ENCODE measurements around the gene MS4A6E.
A peak's percentile ranks its signal among the peaks of the same experiment; 100 is the strongest.
"Not testable (repeated sequence)": the region's sequence is repeated elsewhere in the genome, so short reads cannot be mapped to it uniquely, and the experiment has no call there.

The MS4A6E gene

GRCh38 chr11:60326955-60327354 lies at the start of gene MS4A6E:
TSS of gene MS4A6E (plus strand) at chr11:60327255. CDS start at chr11:60334896, 7,641 bp downstream.
- DNase-seq: no peak

GRCh38 chr11:60280412-60280811 lies 46.6 kb upstream of the MS4A6E start, which contains the start of gene MS4A4A:
TSS of gene MS4A4A (plus strand) at chr11:60280666. CDS start at chr11:60280676, 10 bp downstream.
- peak; percentile 95 for DNase-seq

- no peak for DNase-seq
Measured at GRCh38 chr11:60281485-60281884, 45.6 kb upstream of the MS4A6E start.

- DNase-seq: peak; percentile 49
Measured at GRCh38 chr11:60282286-60282685, 44.8 kb upstream of the MS4A6E start.

- not testable (repeated sequence) for DNase-seq
Measured at GRCh38 chr11:60285411-60286126, 41.5 kb upstream of the MS4A6E start.

- DNase-seq: peak; percentile 19
Measured at GRCh38 chr11:60288531-60288930, 38.5 kb upstream of the MS4A6E start.

GRCh38 chr11:60292145-60292544 lies 34.9 kb upstream of the MS4A6E start:
- DNase-seq: no peak

- peak; percentile 2 for DNase-seq
Measured at GRCh38 chr11:60301178-60301577, 25.9 kb upstream of the MS4A6E start.

- DNase-seq: not testable (repeated sequence)
Measured at GRCh38 chr11:60301884-60302283, 25.2 kb upstream of the MS4A6E start.

- no peak for DNase-seq
Measured at GRCh38 chr11:60303661-60304060, 23.4 kb upstream of the MS4A6E start.

GRCh38 chr11:60305906-60306619 lies 21.0 kb upstream of the MS4A6E start:
- DNase-seq: no peak

- DNase-seq: no peak
Measured at GRCh38 chr11:60307507-60308195, 19.4 kb upstream of the MS4A6E start.

- DNase-seq: peak; percentile 81
Measured at GRCh38 chr11:60310407-60310998, 16.6 kb upstream of the MS4A6E start.

- no peak for DNase-seq
Measured at GRCh38 chr11:60314635-60315321, 12.3 kb upstream of the MS4A6E start.

- DNase-seq: no peak
Measured at GRCh38 chr11:60315871-60316270, 11.2 kb upstream of the MS4A6E start.

GRCh38 chr11:60316317-60316716 lies 10.7 kb upstream of the MS4A6E start:
- DNase-seq: no peak

- DNase-seq: no peak
Measured at GRCh38 chr11:60318726-60319125, 8.3 kb upstream of the MS4A6E start.

- no peak for DNase-seq
Measured at GRCh38 chr11:60321051-60321450, 6.0 kb upstream of the MS4A6E start.

- DNase-seq: no peak
Measured at GRCh38 chr11:60328460-60328859, 1.4 kb downstream of the MS4A6E start.

- no peak for DNase-seq
Measured at GRCh38 chr11:60332846-60333245, 5.8 kb downstream of the MS4A6E start.

- DNase-seq: peak; percentile 72
Measured at GRCh38 chr11:60334005-60334620, 7.1 kb downstream of the MS4A6E start.

- DNase-seq: peak; percentile 66
Measured at GRCh38 chr11:60336767-60337391, 9.8 kb downstream of the MS4A6E start.

Measured in MV-4-11 (cell line).